SKM-1 treated with dmso at 0.1 percent for 144 hours (cell line): Measurements from ENCODE around the gene HOATZ.

Source experiments
- DNase-seq: peaks from one replicate; lab custom pipeline; 2025; ENCODE audit not compliant: unreplicated experiment; lab: John Stamatoyannopoulos, UW

Gene HOATZ

DNA sequence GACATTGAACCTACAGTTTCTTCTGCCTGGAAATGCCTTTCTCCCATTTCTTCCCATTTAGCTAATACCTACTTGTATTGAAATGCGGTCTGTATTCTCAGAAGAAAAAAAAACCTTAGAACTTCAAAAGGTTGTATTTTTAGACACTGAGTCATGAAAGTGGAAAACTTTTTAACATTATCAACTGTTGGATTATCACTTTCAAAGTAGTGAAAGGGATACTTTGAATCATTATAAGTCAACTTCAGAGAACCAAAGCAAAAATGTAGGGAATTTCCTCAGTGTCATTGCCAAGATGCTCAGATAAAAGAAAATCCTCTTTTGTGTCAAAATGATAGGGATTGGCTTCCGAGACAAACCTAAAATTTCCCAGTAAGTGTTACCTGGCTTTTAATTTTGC is 6.6 kb downstream of the HOATZ start:
- DNase-seq, result no peak

DNA sequence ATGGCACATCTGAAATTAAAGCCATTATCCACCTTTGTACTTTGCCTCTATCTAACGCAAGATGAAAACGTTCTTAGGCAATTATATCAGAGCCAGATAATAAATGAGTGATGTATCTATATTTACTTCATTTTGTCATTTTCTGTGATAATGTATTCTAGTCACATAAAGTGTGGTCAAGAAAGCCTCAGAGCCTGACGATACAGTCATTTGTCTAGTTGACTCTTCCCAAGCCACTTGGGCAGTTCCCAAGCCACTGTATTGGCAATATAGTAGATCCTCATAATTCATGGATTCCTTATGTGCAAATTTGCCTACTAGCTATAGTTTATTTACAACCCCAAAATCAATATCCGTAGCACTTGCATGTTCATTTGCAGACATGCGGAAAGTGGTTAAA is 7.8 kb downstream of the HOATZ start:
- no peak for DNase-seq

DNA sequence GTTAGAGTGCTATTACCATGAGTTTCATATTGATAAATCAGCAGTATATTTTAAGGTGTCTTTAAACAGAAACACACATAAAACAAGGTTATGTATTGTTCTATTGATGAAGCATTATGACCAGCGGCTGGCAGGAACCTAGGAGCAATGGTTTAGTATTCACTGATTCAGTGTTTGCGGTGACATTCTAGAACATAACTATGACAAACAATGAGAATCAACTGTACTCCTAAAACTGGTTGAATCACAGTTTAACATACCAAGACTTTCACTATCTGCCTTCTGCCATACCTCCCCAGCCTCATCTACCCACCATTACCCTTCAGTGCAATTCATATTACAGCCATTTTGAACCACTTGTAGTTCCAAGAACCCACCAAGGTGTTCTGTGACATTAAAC is 8.8 kb downstream of the HOATZ start:
- no peak for DNase-seq

DNA sequence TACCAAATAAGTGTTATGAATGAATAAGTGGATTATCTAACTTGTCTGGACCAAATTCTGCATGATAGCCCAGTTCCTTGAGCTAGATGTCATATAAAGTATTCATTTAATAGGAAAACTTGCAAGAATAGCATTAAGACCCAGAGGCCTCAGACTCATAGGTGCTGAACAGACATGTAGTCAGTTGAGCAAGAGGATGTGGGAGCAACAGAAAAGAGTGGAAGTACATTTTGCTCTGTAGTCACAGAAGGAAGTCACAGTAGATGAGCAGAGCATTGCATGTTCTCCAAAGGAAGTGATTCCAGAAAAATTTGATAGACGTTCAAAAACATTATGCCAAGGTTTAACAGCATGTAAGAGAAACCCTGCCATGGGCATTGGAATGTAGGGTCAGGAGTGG is 9.5 kb downstream of the HOATZ start:
- DNase-seq, result no peak

DNA sequence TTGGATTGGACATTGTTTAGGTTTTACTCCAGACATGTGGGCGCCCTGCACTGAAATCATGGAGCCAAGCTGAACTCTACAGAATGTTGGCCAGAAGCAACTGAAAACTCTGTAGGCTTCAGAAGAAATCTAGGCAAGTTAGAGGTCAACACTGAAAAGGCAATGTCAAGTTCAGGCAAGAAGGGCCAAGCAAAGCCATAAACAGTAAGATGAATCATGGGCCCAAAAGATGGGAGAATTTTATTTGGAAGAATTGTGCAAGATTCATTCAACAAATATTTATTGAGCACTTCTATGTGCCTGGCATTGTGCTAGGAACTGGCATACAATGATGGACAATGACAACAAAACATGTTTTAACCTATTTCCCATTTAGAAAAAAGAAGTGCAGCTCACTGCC is 10.9 kb downstream of the HOATZ start:
- no peak for DNase-seq

DNA sequence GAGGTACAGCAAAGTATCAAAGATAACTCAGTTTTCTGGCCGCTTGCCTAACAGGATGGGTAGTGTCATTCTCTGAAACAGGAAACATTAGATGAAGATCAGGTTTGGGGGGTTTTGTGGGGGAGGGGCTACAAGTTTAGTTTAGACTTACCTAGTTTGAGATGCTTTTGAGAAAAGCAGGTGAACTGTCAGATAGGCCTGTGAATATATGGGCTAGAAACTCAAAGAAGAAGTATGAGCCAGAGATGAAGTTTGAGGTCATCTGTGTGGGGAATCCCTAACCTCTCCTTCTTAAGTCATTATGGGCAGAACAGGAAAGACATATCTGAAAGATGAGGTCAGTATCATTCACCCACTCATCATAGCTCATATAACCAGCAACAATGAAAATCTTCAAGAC is 11.9 kb downstream of the HOATZ start:
- no peak for DNase-seq

DNA sequence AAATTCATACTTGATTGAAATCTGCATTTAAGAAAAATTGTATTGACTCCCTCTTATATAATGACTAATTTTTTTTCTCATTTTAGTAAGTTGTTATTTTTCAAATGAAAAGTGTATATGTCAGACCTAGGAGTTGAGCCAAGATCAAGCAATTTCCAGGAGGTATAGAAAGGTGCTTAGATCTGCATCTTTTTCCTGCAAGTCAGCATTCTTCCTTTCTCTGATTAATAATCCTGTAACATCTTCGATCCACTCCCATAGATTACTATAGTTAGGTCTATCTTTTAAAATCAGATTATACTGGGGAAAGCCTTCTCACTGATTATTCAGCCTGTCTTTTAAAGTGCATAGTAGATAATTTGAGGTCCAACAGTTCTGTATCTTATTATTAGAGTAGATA is 12.7 kb downstream of the HOATZ start:
- no peak for DNase-seq

DNA sequence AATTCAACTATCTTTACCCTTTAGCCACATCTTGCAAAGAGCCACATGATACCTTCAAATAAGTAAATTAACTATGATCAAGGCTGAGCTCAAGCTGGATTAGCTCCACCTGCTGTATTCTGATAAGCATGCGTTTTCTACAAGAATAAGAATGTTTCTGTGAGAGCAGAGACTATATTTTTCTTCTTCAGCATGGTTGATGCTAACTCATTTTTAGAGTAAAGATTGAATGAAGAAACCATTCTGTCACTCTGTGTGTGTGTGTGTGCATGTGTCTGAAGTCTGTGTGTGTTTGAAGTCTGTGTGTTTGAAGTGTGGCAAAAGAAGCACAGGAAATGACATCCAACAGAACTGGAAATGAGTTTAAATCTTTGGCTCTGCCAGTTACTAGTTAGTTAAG is 14.0 kb downstream of the HOATZ start:
- DNase-seq, result no peak

DNA sequence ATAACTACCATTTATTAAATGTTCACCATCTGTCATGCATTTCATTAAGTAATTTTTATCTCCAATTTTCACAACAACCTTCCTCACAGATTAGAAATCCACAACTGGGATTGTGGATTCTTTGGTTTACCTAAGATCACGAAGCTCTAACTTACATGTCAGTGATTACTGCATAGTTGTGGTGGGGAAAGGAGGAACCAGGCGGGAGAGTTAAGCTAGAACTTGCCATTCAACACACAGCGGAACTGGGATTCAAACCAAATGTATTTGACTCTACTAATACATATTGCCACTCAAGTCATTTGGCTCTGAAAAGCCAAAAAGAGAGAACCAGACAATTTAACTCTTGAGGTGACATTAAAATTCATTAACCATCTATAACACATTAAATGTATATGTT is 15.5 kb downstream of the HOATZ start:
- peak; percentile 7 for DNase-seq

DNA sequence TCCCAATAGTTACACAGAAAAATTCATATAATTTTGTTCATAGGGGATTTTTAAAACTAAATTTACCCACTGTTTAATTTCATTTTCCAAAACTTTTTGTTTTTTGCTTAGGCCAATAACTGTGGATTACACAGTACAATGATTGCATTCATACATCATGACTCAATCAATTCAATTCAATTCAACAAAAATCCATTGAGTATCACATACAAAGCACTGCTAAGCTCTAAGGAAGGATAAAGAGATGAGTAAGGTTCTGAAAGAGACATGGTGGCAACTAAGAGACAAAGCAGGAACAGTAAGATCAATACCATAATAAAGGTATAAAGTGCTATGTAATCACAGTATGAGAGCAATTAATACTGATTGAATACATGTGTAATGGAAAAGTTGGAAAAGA is 16.6 kb downstream of the HOATZ start:
- no peak for DNase-seq

DNA sequence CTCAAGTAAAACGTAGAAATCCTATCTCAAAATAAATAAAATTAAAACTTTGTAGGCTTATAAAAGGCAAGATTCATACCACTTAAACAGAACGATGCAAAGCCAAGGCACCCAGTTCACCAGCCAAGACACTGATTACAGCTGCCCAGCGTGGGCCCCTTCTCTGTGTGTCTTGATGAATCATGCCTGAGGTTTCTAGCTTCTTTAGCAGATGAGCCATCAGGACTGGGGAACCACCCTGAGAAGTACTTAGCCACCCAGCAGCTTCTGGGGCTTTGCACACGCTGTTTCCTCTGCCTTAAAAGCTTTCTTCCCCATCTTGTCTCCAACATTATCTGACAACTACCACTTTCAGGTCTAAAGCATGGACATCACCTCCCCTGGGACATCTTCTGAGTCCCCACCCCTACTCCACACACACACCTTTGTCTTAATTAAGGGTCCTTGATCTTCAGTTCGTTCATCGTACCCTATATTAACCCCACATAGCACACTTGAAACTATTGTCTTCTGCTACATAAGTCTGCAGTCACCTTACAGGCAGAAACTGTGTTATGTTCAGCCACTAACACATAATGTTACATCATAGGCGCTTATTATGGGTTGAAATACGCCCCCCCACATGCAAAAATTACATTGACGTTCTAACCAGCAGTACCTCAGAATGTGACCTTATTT is 17.2 kb downstream of the HOATZ start:
- DNase-seq, result peak; percentile 61

DNA sequence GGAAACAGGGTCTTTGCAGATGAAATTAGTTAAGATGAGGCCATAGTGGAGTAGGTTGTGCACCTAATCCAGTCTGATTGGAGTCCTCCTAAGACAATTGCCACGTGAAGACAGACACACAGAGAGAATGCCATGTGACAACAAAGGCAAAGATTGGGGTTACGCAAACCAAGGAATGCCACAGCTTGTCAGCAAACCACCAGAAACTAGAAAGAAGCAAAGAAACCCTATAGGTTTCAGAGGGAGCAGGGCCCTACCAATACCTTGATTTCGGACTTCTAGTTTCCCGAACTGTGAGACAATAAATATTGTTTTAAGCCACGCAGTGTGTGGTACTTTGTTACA is 17.8 kb downstream of the HOATZ start:
- DNase-seq, result no peak

DNA sequence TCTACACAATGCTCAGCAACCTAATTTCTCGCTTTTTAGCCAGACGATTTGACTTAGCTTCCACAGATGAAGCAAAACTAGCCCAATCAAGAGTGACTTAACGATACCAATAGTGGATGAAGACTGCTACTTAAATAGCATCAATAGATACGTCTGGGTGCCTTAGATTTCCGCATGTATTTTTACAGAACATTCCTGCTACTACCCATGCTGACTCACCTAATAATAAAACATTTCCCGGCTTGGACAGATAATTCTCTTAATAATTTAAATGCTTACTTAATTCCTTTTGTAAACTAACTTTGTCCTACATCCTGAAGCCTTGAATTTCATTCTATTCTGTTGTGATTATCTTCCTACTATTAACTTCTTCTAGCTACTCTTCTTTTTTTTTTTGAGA is 20.7 kb downstream of the HOATZ start:
- no peak for DNase-seq

DNA sequence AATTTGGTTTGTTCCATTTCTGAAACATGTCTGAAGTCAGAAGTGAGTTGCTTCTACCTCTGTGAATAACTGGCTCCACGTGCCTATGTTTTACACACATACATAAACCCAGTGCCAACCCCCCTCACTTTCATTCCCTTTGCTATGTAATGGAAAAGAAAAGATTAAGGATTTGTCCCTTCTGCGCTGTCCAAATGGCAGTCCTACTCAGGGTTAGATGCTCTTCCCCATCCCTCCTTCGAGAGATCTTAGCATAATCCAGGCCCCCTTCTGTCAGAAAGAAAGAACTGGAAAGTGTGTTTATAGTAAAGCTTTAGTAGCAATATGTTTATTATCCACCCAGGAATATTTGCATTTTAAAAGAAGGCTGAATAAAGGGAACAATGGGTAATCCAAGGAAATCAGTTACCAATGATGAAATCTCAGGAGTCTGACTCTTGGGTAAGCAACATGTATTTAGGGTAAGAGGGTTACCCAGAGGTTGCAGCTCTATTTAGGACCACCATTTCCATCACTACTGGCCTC is 22.8 kb downstream of the HOATZ start:
- no peak for DNase-seq

DNA sequence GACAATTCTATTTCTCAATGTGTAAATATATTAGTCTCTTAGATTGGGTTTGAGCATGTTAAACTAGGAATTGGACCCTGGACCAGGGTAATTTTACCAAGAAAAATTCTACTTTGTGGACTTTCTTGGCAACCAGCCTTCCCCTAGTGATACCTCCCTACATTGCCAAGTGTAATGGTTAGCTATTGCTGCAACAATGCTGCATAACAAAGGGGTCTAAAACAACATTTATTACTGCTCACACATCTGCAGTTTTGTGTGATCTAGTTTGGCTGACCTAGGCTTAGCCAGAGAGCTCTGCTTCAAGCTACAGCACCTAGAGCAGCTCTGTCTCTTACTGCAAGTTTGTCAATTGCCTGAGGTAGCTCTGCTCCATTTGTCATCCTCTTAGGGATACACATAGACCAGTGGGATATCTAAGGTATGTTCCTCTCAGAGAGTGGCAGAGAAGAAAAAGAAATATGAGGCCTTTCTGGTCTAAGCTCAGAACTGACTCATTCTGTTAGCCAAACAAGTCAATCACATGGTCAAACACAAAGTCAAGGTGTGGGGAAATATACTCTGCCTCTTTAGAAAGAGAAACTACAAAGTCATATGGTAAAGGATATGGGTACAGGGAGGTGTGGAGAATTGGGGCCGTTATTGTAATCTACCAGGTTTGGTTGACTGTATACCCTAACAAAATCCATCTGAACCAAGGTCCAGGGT is 24.0 kb downstream of the HOATZ start:
- DNase-seq, result no peak

DNA sequence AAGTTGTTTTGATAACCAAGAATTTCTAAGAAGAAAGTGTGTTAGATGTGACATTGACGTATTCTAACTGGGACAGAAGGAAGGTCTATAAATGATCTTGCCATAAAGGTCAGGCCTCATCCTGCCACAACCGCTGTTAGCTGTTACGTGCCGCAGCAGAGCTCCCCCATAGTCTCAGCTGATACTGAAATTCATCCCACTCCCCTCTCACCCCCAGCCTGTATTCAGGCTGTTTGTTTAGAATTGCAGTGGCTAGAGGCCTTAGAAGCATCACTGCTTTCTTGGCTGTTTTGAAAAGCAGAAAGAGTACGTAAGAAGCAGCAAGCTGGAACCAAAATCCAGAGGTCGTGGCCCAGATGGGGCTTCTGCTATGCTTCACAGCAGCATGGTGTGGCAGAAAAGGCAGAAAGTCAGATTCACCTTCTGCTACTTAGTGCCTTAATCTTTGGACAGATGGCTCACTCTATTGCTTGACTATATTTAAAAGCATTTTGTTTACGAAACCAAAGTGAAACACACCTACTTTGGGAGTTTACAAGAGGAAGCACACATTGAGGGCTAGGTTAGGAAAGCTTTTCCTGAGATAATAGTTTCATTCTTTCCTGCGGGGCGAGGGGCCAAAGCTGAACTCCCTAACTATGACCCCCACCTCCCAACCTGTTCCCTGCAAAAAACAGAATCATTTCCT is 25.0 kb downstream of the HOATZ start:
- no peak for DNase-seq

DNA sequence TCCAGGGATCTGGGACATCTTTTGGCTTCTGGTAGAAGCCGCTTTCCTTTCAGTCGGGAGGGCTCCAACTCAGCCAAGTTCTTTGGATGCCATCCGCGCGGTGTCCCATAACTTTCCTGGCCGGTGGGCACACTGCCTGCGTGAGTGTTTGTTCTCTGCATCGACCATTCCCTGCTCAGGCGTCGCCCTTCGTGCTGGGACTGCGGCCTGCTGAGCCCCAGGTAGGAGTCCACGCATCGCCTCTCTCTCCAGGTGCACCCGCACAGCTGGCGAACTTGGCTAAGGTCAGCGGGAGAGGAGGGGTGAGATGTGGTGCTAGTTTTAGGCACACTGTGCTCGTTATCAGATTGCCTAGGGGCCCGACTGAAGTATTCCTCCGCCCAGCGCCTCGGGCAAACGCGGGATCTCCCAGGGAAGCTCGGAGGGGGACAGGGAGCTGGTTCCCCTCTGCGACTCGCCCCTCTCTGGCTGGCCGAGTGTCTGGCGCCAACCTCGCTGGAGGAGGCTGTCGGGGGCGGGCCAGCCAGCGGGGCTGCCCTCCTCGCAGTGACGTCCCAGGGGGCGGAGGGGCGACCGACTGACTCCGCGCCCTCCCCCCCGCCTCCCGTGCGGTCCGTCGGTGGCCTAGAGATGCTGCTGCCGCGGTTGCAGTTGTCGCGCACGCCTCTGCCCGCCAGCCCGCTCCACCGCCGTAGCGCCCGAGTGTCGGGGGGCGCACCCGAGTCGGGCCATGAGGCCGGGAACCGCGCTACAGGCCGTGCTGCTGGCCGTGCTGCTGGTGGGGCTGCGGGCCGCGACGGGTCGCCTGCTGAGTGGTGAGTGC is 25.7 kb downstream of the HOATZ start, which contains the start of gene LAYN:
Gene LAYN (plus strand): TSS at position 607 of the 823 bp plus-strand sequence. CDS start 124 bp downstream, at position 731.
- no peak for DNase-seq

DNA sequence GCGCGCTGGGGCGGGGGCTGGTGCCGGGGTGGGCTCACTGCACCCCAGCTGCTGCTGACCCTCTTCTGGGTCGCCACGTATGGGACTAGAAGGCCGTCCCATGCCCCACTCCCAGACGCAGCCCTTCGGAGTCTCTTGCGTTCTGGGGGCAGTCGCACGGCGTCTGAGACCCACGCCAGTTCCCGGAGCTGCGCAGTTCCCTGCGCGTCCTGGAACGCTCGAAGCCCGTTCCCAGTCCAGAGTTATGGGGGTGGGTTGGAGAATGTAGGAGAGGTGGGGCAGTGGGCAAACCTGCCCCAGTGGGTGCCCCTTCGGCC is 26.3 kb downstream of the HOATZ start:
- DNase-seq, result no peak

DNA sequence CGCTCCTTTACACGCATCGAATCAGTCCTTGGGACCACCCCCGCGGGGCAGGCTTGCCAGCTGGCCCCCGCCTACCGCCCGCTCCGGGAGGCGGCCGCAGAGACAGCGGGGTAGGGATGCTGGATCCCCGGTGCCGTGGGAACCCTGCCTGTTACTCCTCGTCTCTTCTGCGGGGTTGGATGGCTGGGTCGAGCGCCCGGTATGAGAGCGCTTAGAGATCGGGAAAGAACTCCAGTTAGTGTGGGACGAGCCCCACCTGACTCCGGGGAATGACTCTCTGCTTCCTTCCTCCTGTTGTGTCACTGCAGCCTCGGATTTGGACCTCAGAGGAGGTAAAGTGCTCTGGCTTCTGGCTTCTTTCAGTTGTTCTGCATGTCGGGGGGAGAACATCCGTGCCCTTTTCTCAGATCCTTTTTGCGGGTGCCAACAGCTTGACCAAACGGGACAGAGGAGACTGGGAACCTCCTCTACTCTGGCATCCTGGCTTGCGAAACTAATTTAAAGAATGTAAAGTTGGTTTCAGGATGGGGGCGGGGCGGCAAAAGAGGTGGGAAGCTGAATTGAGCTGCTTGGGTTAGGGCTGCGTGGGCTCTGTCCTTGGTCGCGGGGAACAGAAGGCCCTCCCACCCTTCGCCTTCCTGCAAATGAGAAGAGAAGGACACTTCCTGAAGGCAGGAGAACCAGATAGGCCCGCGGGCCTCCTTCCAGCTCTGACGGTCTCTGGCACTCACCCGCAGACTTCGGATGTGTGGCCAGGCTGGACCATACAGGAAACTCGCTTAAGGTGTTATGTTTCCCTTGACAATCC is 26.9 kb downstream of the HOATZ start:
- no peak for DNase-seq

DNA sequence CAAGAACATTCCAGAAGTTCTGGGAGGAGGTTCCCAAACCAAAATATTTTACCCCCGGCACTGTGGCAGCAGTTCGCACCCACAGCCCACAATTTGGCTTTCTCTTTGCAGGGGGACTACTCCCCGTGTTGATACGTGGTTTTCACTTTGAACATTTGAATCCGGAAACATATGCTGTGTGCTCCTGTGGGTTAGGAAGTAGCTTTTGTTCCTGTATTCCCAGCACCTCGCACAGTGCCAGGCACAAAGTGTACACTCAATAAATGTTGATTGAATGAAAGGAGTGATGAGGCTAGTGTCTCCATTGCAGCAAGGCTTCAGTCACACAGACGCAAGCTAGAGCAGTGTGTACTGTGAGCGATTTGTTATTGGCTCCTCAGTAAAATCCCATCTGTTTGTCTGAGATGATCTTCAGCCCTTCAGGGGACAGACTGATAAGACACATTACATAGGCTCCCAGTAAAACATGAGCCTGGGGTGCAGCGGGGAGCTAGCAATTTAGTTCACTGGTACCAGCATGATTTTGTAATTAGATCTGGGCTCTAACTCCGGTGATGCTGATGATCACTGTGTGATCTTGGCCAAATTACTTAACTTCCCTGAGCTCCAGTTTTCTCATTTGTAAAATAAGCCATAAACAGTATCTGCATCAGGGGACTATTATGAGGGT is 28.2 kb downstream of the HOATZ start:
- no peak for DNase-seq
